Fibroblast of lung (primary cell): ENCODE results near the gene RAPGEF5.

Experiments
- EZH2 ChIP-seq: IDR thresholded peaks from 2 replicates; pipeline ENCODE4 v1.5.1; 2012; ENCODE audit warnings: low read length, control low read depth, mild to moderate bottlenecking; ENCODE audit errors: missing control alignments
- TF ChIP-seq, protein P1 (sequence below), 2 donors: IDR thresholded peaks in 1 of 2; conservative IDR thresholded peaks in 1 of 2; 1 replicate in 1 of 2; 2 replicates in 1 of 2; pipeline ENCODE4 v1.5.1; 2011 to 2012; ENCODE audit warnings: low read length in 2 of 2, control low read depth in 1 of 2, inconsistent platforms in 1 of 2, low read depth in 1 of 2, mild to moderate bottlenecking in 1 of 2

DNA sequence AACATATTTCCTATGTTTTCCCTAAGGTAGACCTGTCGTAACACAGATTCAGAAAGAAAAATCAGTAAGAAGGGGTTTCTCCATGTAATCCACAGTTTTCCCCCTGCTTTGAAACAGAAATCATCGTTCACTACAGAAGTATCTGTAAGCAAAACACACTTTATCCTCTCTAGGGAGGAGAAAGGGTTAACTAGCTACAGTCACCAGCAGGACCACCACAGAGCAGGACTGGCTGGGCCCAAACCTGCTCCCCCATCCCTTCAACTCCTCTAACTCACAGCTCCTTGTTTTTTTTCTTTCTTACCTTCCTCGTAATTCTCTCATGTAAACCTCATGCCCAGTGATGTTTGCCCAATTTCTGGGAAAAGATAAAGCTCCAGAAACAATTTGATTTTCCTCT is 167.7 kb downstream of the RAPGEF5 start:
- TF ChIP-seq, protein P1, sequence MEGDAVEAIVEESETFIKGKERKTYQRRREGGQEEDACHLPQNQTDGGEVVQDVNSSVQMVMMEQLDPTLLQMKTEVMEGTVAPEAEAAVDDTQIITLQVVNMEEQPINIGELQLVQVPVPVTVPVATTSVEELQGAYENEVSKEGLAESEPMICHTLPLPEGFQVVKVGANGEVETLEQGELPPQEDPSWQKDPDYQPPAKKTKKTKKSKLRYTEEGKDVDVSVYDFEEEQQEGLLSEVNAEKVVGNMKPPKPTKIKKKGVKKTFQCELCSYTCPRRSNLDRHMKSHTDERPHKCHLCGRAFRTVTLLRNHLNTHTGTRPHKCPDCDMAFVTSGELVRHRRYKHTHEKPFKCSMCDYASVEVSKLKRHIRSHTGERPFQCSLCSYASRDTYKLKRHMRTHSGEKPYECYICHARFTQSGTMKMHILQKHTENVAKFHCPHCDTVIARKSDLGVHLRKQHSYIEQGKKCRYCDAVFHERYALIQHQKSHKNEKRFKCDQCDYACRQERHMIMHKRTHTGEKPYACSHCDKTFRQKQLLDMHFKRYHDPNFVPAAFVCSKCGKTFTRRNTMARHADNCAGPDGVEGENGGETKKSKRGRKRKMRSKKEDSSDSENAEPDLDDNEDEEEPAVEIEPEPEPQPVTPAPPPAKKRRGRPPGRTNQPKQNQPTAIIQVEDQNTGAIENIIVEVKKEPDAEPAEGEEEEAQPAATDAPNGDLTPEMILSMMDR (conservative IDR thresholded peaks at IDR 0.05 in 1 of 2, IDR thresholded peaks at IDR 0.05 in 1 of 2; ENCODE audit: low read depth in 1 of 2, low read length in 2 of 2) = no peak
- no peak for TF ChIP-seq EZH2
